ENCODE data around the gene HERPUD1.

Gene HERPUD1

DNA sequence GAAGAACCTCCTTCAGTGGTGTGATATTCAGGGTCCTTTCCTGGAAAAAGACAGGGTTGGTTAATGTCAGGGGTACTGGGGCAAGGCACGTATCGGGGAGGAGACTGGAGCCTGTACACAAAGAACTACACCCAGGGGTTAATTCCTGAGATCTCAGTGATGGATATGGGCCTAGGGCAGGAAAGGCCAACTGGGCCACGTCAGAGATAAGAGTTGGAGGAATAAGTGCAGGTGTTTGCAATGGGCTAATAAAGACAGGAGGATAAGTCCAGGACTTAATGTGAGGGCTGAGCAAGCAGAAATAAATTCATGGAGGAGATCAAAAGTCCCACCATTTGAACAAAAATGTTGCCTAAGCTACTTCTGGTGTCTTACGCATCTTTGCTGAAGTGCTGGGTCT, 10.4 kb upstream of the HERPUD1 start:
- TF ChIP-seq POLR2AphosphoS5 (IDR thresholded peaks at IDR 0.05; ENCODE audit: low read depth, low read length) (no peak), TAF1 (IDR thresholded peaks at IDR 0.05; ENCODE audit: borderline replicate concordance, insufficient read depth, low read length) (no peak), FOXP2 (optimal IDR thresholded peaks at IDR 0.05; ENCODE audit: borderline replicate concordance, extremely low read depth, extremely low read length, insufficient read depth) (no peak), REST (IDR thresholded peaks at IDR 0.05; ENCODE audit: insufficient read depth in 1 of 2, low read depth in 2 of 2, low read length in 2 of 2) (no peak), SIN3A (IDR thresholded peaks at IDR 0.05; ENCODE audit: borderline replicate concordance, insufficient read depth, low read length) (no peak)

GRCh38 chr16:56923481-56924091, 8.4 kb upstream of the HERPUD1 start:
- TF ChIP-seq POLR2AphosphoS5 (IDR thresholded peaks at IDR 0.05; ENCODE audit: low read depth, low read length), result no peak
- TF ChIP-seq TAF1 (IDR thresholded peaks at IDR 0.05; ENCODE audit: borderline replicate concordance, insufficient read depth, low read length), result no peak
- TF ChIP-seq SIN3A (IDR thresholded peaks at IDR 0.05; ENCODE audit: borderline replicate concordance, insufficient read depth, low read length), result no peak
- no peak for TF ChIP-seq REST (IDR thresholded peaks at IDR 0.05; ENCODE audit: insufficient read depth in 1 of 2, low read depth in 2 of 2, low read length in 2 of 2)
- no peak for TF ChIP-seq FOXP2 (optimal IDR thresholded peaks at IDR 0.05; ENCODE audit: borderline replicate concordance, extremely low read depth, extremely low read length, insufficient read depth)

DNA sequence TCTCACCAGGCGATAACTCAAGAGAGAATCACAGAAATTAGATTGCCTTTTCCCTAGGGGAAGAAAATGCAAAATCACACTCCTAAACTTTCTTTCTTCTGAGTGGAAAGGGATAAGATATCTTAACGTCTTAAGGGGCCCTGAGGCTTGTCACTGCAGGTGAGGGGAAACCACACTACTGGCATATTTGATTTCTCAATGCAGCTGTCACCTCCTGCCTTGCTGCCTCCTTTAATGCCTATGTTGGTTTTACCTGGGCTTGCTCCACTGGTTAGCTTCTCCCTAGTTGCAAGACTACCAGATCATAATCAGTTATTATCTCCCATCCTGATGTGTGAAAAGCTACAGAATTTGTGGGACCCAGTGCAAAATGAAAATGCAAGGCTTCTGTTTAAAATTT, 4.5 kb upstream of the HERPUD1 start:
- no peak for TF ChIP-seq SIN3A (IDR thresholded peaks at IDR 0.05; ENCODE audit: borderline replicate concordance, insufficient read depth, low read length)
- TF ChIP-seq POLR2AphosphoS5 (IDR thresholded peaks at IDR 0.05; ENCODE audit: low read depth, low read length), result no peak
- no peak for TF ChIP-seq REST (IDR thresholded peaks at IDR 0.05; ENCODE audit: insufficient read depth in 1 of 2, low read depth in 2 of 2, low read length in 2 of 2)
- TF ChIP-seq TAF1 (IDR thresholded peaks at IDR 0.05; ENCODE audit: borderline replicate concordance, insufficient read depth, low read length), result no peak
- no peak for TF ChIP-seq FOXP2 (optimal IDR thresholded peaks at IDR 0.05; ENCODE audit: borderline replicate concordance, extremely low read depth, extremely low read length, insufficient read depth)

GRCh38 chr16:56929639-56930038, 2.3 kb upstream of the HERPUD1 start:
- TF ChIP-seq POLR2AphosphoS5 (IDR thresholded peaks at IDR 0.05; ENCODE audit: low read depth, low read length) (no peak), SIN3A (IDR thresholded peaks at IDR 0.05; ENCODE audit: borderline replicate concordance, insufficient read depth, low read length) (no peak), REST (IDR thresholded peaks at IDR 0.05; ENCODE audit: insufficient read depth in 1 of 2, low read depth in 2 of 2, low read length in 2 of 2) (no peak), FOXP2 (optimal IDR thresholded peaks at IDR 0.05; ENCODE audit: borderline replicate concordance, extremely low read depth, extremely low read length, insufficient read depth) (no peak), TAF1 (IDR thresholded peaks at IDR 0.05; ENCODE audit: borderline replicate concordance, insufficient read depth, low read length) (no peak)

All from PFSK-1 (cell line).